NCI-H226 (cell line): ENCODE results near the gene SPRED1.

Experiments used
- DNase-seq: peaks from one replicate; pipeline ENCODE4 v3.0.0-alpha.2; 2015

The SPRED1 gene

DNA sequence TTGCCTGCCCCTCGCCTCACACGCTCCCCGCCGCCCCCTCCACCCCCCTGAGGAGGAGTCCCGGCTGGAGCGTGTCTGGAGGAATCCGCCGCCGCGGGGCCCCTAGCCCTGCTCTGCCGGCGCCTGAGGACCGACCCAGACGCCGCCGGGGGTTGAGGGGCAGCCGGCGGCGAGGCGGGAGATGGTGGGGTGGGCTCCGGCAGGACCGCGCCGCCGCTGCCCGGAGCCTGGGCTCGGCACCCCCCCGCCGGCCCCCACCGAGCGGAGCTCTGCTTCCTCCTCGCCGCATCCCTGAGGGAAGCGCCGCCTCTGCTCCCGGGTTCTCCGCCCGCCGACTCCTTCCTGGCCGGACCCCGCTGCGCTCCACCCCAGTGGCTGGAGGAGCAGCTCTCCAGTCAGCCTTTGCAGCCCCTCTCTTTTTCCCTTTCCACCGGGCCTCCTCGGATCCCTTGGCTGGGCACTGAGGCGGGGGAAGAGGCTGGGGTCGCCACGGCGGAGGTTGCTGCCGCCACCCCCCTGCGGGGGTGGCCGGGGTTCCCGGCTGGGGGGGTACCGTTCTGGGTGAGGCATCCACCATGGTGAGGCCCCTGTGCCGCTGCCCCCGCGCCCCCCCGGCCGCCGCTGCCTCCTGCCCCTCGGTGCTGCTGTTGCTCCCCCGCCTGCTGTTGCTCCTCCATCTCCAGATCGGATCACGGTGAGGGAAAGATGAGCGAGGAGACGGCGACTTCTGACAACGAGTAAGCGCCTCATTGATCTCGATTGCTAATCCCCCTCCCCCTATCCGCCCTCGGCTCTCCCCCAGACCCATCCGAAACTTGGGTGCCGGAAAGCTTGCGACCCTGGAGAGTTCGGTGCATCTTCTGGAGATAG is at the start of gene SPRED1:
SPRED1 (plus strand) TSS at position 356 of the 870 bp plus-strand sequence; CDS start at position 706, 350 bp downstream.
- DNase-seq = peak; percentile 16

DNA sequence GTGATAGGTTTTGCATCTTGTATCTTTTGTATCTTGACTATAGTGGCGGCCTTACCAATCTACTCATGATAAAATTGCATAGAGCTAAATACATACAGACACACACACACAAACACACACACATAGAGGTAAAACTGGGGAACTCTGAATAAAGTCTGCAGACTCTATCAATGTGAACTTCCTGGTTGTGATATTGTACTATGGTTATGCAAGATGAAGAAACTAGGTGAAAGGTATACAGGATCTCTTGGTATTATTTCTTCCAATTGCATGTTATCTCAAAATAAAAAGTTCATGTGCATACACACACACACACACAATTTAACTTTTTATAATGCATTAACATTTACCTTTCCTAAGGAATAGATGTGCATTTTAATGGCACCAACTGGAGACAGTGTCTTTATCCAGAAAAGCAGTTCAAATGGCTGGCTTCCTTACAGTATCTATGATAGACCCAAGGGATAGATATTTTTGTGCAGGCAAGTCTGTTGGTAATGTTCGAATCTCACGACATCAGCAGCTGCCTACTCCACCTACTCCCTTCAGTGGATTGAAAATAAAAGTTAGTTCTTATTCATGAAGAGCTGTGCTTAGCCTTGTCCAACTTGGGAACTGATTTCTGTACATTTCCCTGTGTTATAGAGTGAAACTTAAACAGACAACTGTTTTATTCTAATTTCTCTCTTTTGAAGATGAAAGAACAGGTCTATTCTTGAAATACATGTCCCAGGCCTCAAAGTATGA is 46.9 kb upstream of the SPRED1 start:
- DNase-seq = no peak

- peak; percentile 24 for DNase-seq
These were observed 45.0 kb upstream of the SPRED1 start for GRCh38 chr15:38207621-38208020.

GRCh38 chr15:38208206-38208605 is 44.4 kb upstream of the SPRED1 start:
- DNase-seq = no peak

DNA sequence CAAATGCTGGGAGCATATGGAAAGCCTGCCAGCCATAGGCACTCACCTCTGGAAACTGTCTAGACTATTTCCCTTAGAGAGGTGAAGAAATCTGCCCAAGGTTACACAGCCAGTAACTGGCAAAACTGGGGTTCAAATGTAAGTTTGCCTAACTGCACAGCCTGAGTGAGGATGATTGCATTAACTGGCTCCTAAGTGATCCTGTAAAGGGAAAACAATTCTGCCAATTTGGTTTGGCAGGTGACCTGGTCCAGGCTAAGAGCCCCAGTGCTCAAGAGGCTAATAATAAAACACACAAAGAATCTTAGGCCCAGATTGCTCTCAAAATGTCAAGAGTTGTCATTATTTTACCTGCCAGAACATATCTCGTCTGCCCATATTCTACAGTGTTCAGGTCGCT is 43.9 kb upstream of the SPRED1 start:
- DNase-seq = no peak

- no peak for DNase-seq
These were observed 41.4 kb upstream of the SPRED1 start for GRCh38 chr15:38211249-38211648.

GRCh38 chr15:38211811-38212210 is 40.8 kb upstream of the SPRED1 start:
- no peak for DNase-seq

DNA sequence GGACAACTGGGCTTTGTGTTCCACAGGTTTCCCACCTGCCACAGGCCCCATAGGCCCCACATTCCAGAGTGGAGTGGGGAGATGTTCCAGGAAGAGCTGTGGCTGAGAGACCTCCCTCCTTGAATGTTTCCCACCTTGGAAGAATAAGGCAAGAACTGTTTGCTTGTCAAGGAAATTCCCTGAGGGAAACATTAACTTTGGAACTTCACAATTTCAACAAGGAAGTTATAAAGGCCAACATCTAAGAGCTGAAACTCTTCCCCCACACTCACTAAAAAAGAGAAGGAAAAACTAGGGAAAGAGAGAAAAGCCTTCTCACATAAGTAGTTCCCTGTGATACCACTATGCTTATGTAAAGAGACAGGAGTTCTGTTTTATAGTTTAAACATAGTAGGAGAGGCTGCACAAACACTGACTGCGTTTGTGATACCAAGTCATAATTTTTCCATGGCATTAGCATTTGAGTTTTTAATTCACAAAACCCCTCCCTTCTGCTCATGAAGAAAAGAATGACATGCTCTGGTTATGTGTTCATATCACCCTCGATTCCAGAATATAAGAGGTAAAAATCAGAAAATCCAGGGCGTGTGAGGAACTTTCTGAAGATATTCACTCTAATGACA is 39.8 kb upstream of the SPRED1 start:
- no peak for DNase-seq

DNA sequence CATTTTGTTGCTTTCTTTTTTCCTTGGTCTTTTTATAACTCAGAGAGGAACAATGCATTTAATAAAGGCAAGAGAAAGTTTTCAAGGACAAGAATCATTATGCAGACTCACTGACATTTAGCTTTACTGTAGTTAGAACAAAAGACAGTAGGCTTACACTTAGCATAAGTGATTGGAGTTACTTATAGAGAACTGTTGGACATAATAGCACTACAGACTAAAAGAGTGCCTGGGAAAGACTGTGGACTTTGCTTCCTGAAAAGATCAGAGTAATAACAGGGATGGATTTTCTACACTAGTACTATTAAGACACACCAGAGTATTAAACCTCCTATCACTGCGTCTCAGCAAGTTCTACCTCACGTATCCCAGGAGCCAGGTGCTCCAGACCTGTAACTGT is 39.3 kb upstream of the SPRED1 start:
- DNase-seq = no peak

DNA sequence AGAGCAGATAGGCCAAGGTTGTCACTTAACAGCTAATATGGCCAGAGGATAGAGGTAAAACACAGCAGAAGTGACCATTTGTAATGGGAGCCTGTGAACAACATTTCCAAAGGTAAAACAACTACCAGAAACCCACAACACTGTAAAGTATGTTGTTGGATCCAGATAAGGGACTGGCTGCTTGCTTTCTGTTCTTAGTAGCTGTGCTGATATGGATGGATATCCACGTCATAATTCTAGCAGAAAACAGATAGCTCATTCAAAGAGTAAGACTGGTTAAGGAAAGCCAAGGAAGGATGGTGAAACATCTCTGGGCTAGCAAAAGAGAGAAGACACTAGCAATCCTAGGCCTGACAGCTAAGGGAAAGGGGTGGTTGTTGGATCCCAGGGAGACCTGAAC is 36.9 kb upstream of the SPRED1 start:
- no peak for DNase-seq

DNA sequence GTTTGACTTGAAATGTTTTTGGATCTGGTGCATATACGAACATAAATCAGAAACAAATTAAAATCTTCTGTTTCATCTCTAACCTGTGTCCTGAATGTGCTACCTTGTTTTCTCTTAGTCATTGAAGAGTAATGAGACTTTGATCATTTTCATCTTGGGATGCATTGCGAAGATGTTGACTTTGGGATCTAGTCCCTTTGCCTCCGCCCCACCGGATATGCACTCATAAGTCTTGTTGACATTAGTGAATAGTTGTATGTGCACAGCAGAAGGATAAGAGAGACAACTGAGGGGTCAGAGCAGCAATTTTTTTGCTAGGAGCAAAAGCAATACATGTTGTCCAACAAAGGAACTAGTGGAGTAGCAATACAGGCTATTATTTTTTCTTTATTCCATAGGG is 35.9 kb upstream of the SPRED1 start:
- no peak for DNase-seq

DNA sequence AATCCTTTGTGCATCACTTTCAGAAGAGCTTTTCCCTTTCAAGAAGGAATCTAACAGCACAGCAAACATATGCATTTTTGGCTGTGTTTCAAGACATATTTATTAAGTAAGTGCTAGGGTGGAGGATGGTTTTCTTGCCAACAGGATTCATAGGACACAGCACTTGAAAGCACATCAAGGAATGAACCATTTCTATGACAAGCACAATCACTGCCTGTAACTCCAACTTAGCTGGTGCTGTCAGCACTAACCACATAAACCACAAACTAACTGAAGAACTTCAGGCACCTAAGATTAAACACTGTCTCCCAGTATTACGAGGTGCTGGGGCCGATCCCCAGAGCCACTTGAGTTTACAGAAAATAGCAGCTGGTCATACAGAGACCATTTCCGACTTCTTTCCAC is 35.4 kb upstream of the SPRED1 start:
- peak; percentile 4 for DNase-seq

DNA sequence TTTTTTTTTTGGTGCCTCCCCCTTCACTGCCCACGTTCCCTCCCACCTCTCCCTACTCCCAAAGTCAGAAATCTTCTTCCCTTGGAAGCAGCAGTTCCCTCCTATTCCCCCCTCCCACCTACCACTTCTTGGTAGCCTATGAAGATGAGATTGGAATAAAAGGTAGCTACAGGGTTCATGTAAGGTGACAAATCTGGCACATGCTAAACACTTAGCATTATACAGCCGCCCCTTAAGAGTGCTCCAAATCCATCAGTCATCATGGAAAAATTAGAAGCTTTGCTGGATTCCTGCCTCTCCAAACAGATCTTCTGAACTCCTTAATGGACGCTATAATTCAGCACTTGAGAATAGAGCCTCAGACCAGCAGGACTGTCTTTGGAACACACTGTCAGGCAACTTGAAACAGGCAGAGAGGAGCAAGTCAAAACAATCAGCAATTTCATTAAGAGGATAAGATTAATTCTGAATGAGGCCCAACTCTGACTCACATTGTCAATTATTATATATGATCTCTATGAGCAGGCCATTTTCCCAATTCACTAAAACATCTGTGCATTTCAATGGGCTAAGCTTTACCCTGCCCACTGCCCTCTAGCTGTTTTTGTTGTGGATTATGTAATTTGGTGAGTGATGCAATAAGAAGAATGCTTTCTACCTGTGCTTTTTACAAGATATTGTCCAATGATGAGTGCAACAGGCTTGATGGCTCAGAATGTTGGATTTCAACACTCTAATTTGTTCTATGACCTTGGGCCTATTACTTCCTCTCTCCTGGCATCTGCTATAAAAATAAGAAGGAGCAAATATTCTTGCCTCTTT is 34.6 kb upstream of the SPRED1 start:
- DNase-seq = no peak

- DNase-seq = no peak
These were observed 31.9 kb upstream of the SPRED1 start for GRCh38 chr15:38220606-38221273.

GRCh38 chr15:38224486-38224885 is 28.1 kb upstream of the SPRED1 start:
- no peak for DNase-seq

GRCh38 chr15:38225381-38225780 is 27.3 kb upstream of the SPRED1 start:
- no peak for DNase-seq

GRCh38 chr15:38226608-38227266 is 25.9 kb upstream of the SPRED1 start:
- no peak for DNase-seq

DNA sequence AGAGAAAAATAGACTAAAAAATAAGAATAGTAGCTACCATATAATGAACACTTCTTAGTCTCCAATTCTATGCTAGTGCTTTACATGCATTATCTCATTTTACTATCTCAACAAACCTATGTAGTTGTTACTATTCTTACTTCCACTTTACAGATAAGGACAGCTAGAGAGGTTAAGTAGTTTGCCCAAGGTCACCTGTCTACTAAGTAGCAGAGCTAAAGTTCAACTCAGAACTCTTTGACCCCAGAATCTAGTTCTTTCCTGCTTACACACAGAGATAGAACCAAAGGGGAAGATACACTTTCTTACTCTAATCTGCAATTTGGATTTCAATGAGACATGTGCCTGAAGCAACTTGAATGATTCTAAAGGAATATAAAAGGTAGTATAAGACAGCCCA is 24.7 kb upstream of the SPRED1 start:
- DNase-seq = no peak

DNA sequence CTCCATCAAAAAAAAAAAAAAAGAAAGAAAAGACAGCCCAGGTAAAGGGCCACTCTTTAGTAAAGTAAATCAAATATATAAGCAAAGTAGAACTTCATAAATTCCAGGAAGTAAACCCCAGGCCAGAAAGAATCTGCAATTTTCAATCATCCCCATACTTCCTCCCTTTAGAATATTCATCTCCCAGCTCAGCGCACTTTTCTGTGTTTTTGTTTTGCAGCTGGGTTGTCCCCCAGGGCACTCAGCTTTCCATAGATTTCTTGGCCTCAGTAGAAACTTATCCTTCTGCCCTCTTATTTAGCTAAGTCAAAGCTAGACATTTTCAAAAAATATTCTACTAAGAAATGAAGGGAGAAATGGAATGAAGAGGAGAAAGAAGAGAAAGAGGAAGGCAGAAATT is 24.0 kb upstream of the SPRED1 start:
- DNase-seq = no peak

- no peak for DNase-seq
These were observed 22.8 kb upstream of the SPRED1 start for GRCh38 chr15:38229705-38230310.

GRCh38 chr15:38231436-38231835 is 21.2 kb upstream of the SPRED1 start:
- no peak for DNase-seq
